ENCODE results near the gene CDC42. TPM values are rescaled to one million over a fixed set of nuclear protein-coding genes. Genes with fewer than 3 reads are reported as not detected.
A peak's percentile ranks its signal among the peaks of the same experiment; 100 is the strongest.

CDC42 gene
- total and polyA plus RNA-seq, 2 experiments from 2014 or later: 69.7 to 358 TPM

- Histone ChIP-seq H4K20me1 (ENCODE audit: insufficient read depth, poor library complexity, severe bottlenecking) (no peaks in the 10 kb centered on the region), H3K4me1 (ENCODE audit: insufficient read depth) (peaks cover 5% of the 10 kb centered on the region), H3K36me3 (replicated peaks; ENCODE audit: insufficient read depth, low read depth) (no peaks in the 10 kb centered on the region), H3K9me3 (ENCODE audit: low read depth) (no peaks in the 10 kb centered on the region), H2AFZ (no peak overlapping the region), H3K79me2 (no peaks in the 10 kb centered on the region), H3K4me3 (no peak overlapping the region), H3K27me3 (no peaks in the 10 kb centered on the region), H3K27ac (no peak overlapping the region), H3K4me2 (no peak overlapping the region), H3K9me2 (replicated peaks; ENCODE audit: insufficient read depth) (no peaks in the 10 kb centered on the region)
- TF ChIP-seq CTCF (IDR thresholded peaks at IDR 0.05; ENCODE audit: poor library complexity) (no peak), EZH2 (IDR thresholded peaks at IDR 0.05; ENCODE audit: borderline replicate concordance) (no peak), EZH2phosphoT487 (IDR thresholded peaks at IDR 0.05; ENCODE audit: low read depth, severe bottlenecking, unreplicated experiment) (no peak)
- 95% methylated on average over 29 of the region's 29 CpGs for WGBS (ENCODE audit: low lambda C conversion rate, missing lambda C conversion rate)
- DNase-seq (ENCODE audit: low spot score): no peak
Measured at GRCh38 chr1:22129501-22130117, 77.1 kb downstream of the CDC42 start.

GRCh38 chr1:22131062-22131461, 78.6 kb downstream of the CDC42 start:
- Histone ChIP-seq H4K20me1 (ENCODE audit: insufficient read depth, poor library complexity, severe bottlenecking) (no peaks in the 10 kb centered on the region), H3K9me3 (ENCODE audit: low read depth) (no peaks in the 10 kb centered on the region), H3K4me3 (no peak overlapping the region), H3K36me3 (replicated peaks; ENCODE audit: insufficient read depth, low read depth) (no peaks in the 10 kb centered on the region), H3K27me3 (no peaks in the 10 kb centered on the region), H3K4me1 (ENCODE audit: insufficient read depth) (peaks cover 5% of the 10 kb centered on the region), H3K4me2 (no peak overlapping the region), H3K79me2 (no peaks in the 10 kb centered on the region), H2AFZ (no peak overlapping the region), H3K27ac (no peak overlapping the region), H3K9me2 (replicated peaks; ENCODE audit: insufficient read depth) (no peaks in the 10 kb centered on the region)
- DNase-seq (ENCODE audit: low spot score): no peak
- no peak for TF ChIP-seq EZH2phosphoT487 (IDR thresholded peaks at IDR 0.05; ENCODE audit: low read depth, severe bottlenecking, unreplicated experiment)
- TF ChIP-seq EZH2 (IDR thresholded peaks at IDR 0.05; ENCODE audit: borderline replicate concordance): no peak
- no peak for TF ChIP-seq CTCF (IDR thresholded peaks at IDR 0.05; ENCODE audit: poor library complexity)
- 87% methylated on average over 4 of the region's 4 CpGs for WGBS (ENCODE audit: low lambda C conversion rate, missing lambda C conversion rate)

- H3K4me3 ChIP-seq: no peak overlapping the region
- H3K4me1 ChIP-seq (ENCODE audit: insufficient read depth): peaks cover 10% of the 10 kb centered on the region
- H3K9me2 ChIP-seq (replicated peaks; ENCODE audit: insufficient read depth): no peaks in the 10 kb centered on the region
- no peaks in the 10 kb centered on the region for H3K9me3 ChIP-seq (ENCODE audit: low read depth)
- DNase-seq (ENCODE audit: low spot score): peak; percentile 81
- WGBS (ENCODE audit: low lambda C conversion rate, missing lambda C conversion rate): 19% methylated on average over 9 of the region's 10 CpGs
- H3K36me3 ChIP-seq (replicated peaks; ENCODE audit: insufficient read depth, low read depth): no peaks in the 10 kb centered on the region
- H3K27ac ChIP-seq: no peak overlapping the region
- H3K79me2 ChIP-seq: no peaks in the 10 kb centered on the region
- no peaks in the 10 kb centered on the region for H3K27me3 ChIP-seq
- H2AFZ ChIP-seq: no peak overlapping the region
- TF ChIP-seq CTCF (IDR thresholded peaks at IDR 0.05; ENCODE audit: poor library complexity) (peak; percentile 91), EZH2phosphoT487 (IDR thresholded peaks at IDR 0.05; ENCODE audit: low read depth, severe bottlenecking, unreplicated experiment) (no peak), EZH2 (IDR thresholded peaks at IDR 0.05; ENCODE audit: borderline replicate concordance) (no peak)
- no peak overlapping the region for H3K4me2 ChIP-seq
- no peaks in the 10 kb centered on the region for H4K20me1 ChIP-seq (ENCODE audit: insufficient read depth, poor library complexity, severe bottlenecking)
Measured at GRCh38 chr1:22131875-22132486, 79.5 kb downstream of the CDC42 start.

All from hepatocyte (in vitro differentiated cells).